IMR-90 (cell line): ENCODE results near the gene COL4A1. TPM values are rescaled to one million over a fixed set of nuclear protein-coding genes. Genes with fewer than 3 reads are reported as not detected.
A peak's percentile ranks its signal among the peaks of the same experiment; 100 is the strongest.

Experiments used
- ATAC-seq: fragments of 200-7000 bp; cut with Tn5 transposase; 2 replicates; pipeline ENCODE4 v1.9.1; 2020; ENCODE audit warnings: low read depth, mild to moderate bottlenecking, moderate library complexity
- BruUV-seq: library from RNA; stranded (reverse); fragments of 400-500 nt; replicated peaks from 2 replicates; lab custom pipeline; 2021; lab: Mats Ljungman, UMichigan
- CTCF ChIA-PET: fragments of 300-600 bp; formaldehyde crosslinking; extraction: SDS; loops from one replicate; lab custom pipeline; 2021; ENCODE audit warnings: antibody characterized with exemption; lab: Yijun Ruan, JAX
- POLR2A ChIA-PET: fragments of 300-600 bp; sonication (Branson Sonifier 250); formaldehyde crosslinking; loops from one replicate; lab custom pipeline; 2022; ENCODE audit warnings: antibody characterized with exemption; ENCODE audit not compliant: unreplicated experiment; lab: Charles Lee
- DNase-seq: peaks from one replicate; pipeline ENCODE4 v3.0.0; 2013
- H2AFZ ChIP-seq: replicated peaks from 2 replicates; pipeline ENCODE3; 2013; ENCODE audit warnings: low read length, mild to moderate bottlenecking; ENCODE audit not compliant: poor library complexity
- H2AK5ac ChIP-seq: 2 replicates; pipeline ENCODE4 v1.6.1; 2013; ENCODE audit warnings: low read depth, low read length, inconsistent platforms
- H2AK9ac ChIP-seq: replicated peaks from 2 replicates; pipeline ENCODE3; 2013; ENCODE audit warnings: mild to moderate bottlenecking, low read depth, low read length, moderate library complexity; ENCODE audit not compliant: poor library complexity
- H2BK120ac ChIP-seq: 2 replicates; pipeline ENCODE4 v1.6.1; 2013; ENCODE audit warnings: low read depth, low read length, inconsistent platforms
- H2BK15ac ChIP-seq: 3 replicates; pipeline ENCODE4 v1.6.1; 2013; ENCODE audit warnings: low read depth, low read length, inconsistent platforms
- H2BK20ac ChIP-seq: 2 replicates; pipeline ENCODE4 v1.6.1; 2013; ENCODE audit warnings: low read depth, mild to moderate bottlenecking, inconsistent platforms, low read length, moderate library complexity
- H2BK5ac ChIP-seq: 2 replicates; pipeline ENCODE4 v1.6.1; 2013; ENCODE audit warnings: mild to moderate bottlenecking, low read depth, low read length, inconsistent platforms; ENCODE audit not compliant: poor library complexity, severe bottlenecking
- H3K14ac ChIP-seq: replicated peaks from 2 replicates; pipeline ENCODE4 v1.6.1; 2013; ENCODE audit warnings: low read depth, low read length, inconsistent platforms
- H3K18ac ChIP-seq: 2 replicates; pipeline ENCODE4 v1.6.1; 2013; ENCODE audit warnings: low read depth, low read length, control low read depth
- H3K23ac ChIP-seq: 2 replicates; pipeline ENCODE4 v1.6.1; 2013; ENCODE audit warnings: low read depth, low read length, inconsistent platforms
- H3K27ac ChIP-seq: 2 replicates; pipeline ENCODE4 v1.5.1; 2013; ENCODE audit warnings: mild to moderate bottlenecking, control low read depth, low read length; ENCODE audit not compliant: insufficient read depth
- H3K27me3 ChIP-seq: 2 replicates; pipeline ENCODE4 v1.6.1; 2013; ENCODE audit warnings: low read length; ENCODE audit not compliant: control insufficient read depth, insufficient read depth
- H3K36me3 ChIP-seq: 2 replicates; pipeline ENCODE4 v1.6.1; 2013; ENCODE audit warnings: low read length, mixed read lengths; ENCODE audit not compliant: control insufficient read depth, insufficient read depth
- H3K4ac ChIP-seq: 2 replicates; pipeline ENCODE4 v1.6.1; 2013; ENCODE audit warnings: low read depth, low read length, inconsistent platforms
- H3K4me1 ChIP-seq: 2 replicates; pipeline ENCODE4 v1.6.1; 2013; ENCODE audit warnings: low read length, mixed read lengths; ENCODE audit not compliant: control insufficient read depth, insufficient read depth
- H3K4me2 ChIP-seq: 2 replicates; pipeline ENCODE4 v1.6.1; 2013; ENCODE audit warnings: low read depth, mild to moderate bottlenecking, control low read depth, low read length, moderate library complexity
- H3K4me3 ChIP-seq: 2 replicates; pipeline ENCODE4 v1.5.1; 2013; ENCODE audit warnings: low read depth, mild to moderate bottlenecking, control low read depth, low read length, moderate library complexity; ENCODE audit not compliant: insufficient read depth
- H3K56ac ChIP-seq: 2 replicates; pipeline ENCODE4 v1.6.1; 2013; ENCODE audit warnings: low read length, inconsistent platforms; ENCODE audit not compliant: insufficient read depth; ENCODE audit errors: extremely low read depth
- H3K79me1 ChIP-seq, 2 experiments: 2 replicates each; pipeline ENCODE4 v1.6.1; 2013; ENCODE audit warnings: low read length in 2 of 2, inconsistent platforms in 1 of 2, low read depth in 1 of 2
- H3K9ac ChIP-seq: 2 replicates; pipeline ENCODE4 v1.6.1; 2013; ENCODE audit warnings: low read depth, low read length, control low read depth
- H3K9me1 ChIP-seq: 2 replicates; pipeline ENCODE4 v1.6.1; 2013; ENCODE audit warnings: low read length, inconsistent platforms; ENCODE audit not compliant: insufficient read depth
- H3K9me3 ChIP-seq: 2 replicates; pipeline ENCODE4 v1.6.1; 2013; ENCODE audit warnings: low read length; ENCODE audit not compliant: control insufficient read depth, insufficient read depth
- H4K20me1 ChIP-seq: 2 replicates; pipeline ENCODE4 v1.6.1; 2013; ENCODE audit warnings: low read length, inconsistent platforms; ENCODE audit not compliant: insufficient read depth
- H4K5ac ChIP-seq: 2 replicates; pipeline ENCODE4 v1.6.1; 2013; ENCODE audit warnings: mild to moderate bottlenecking, low read depth, low read length, control low read depth
- H4K8ac ChIP-seq, 2 experiments: 2 replicates each; pipeline ENCODE4 v1.6.1; 2013; ENCODE audit warnings: low read depth in 2 of 2, low read length in 2 of 2, control low read depth in 1 of 2, inconsistent platforms in 1 of 2
- H4K91ac ChIP-seq: 2 replicates; pipeline ENCODE4 v1.6.1; 2013; ENCODE audit warnings: low read depth, low read length, inconsistent platforms; ENCODE audit not compliant: insufficient read depth
- BHLHE40 ChIP-seq: fragments of 150-350 bp; IDR thresholded peaks from 2 replicates; pipeline ENCODE4 v1.6.1; 2016; ENCODE audit warnings: mild to moderate bottlenecking, low read depth, low read length
- CEBPB ChIP-seq: IDR thresholded peaks from 2 replicates; pipeline ENCODE4 v1.6.1; 2012; ENCODE audit warnings: low read depth, low read length, improper control_type of control experiment
- CTCF ChIP-seq: conservative IDR thresholded peaks from 2 replicates; pipeline ENCODE4 v1.5.1; 2012; ENCODE audit warnings: mild to moderate bottlenecking, low read depth, low read length, improper control_type of control experiment
- ELK1 ChIP-seq: fragments of 150-350 bp; IDR thresholded peaks from 2 replicates; pipeline ENCODE4 v1.6.1; 2016; ENCODE audit warnings: low read depth, mild to moderate bottlenecking, low read length, moderate library complexity, borderline replicate concordance
- FOS ChIP-seq: fragments of 150-350 bp; IDR thresholded peaks from 2 replicates; pipeline ENCODE4 v1.6.1; 2016; ENCODE audit warnings: low read depth, low read length
- MAFK ChIP-seq: IDR thresholded peaks from 2 replicates; pipeline ENCODE4 v1.6.1; 2012; ENCODE audit warnings: low read depth, low read length, improper control_type of control experiment
- MAZ ChIP-seq: IDR thresholded peaks from 2 replicates; pipeline ENCODE4 v1.6.1; 2012; ENCODE audit warnings: low read depth, mild to moderate bottlenecking, low read length, improper control_type of control experiment, moderate library complexity, borderline replicate concordance
- MXI1 ChIP-seq: IDR thresholded peaks from 2 replicates; pipeline ENCODE4 v1.6.1; 2012; ENCODE audit warnings: low read depth, mild to moderate bottlenecking, low read length, moderate library complexity, borderline replicate concordance
- NFE2L2 ChIP-seq: fragments of 150-350 bp; IDR thresholded peaks from 2 replicates; pipeline ENCODE4 v1.6.1; 2016; ENCODE audit warnings: low read depth, mild to moderate bottlenecking, low read length
- POLR2A ChIP-seq: IDR thresholded peaks from 2 replicates; pipeline ENCODE4 v1.6.1; 2012; ENCODE audit warnings: mild to moderate bottlenecking, low read depth, low read length
- RAD21 ChIP-seq: IDR thresholded peaks from 2 replicates; pipeline ENCODE4 v1.6.1; 2012; ENCODE audit warnings: low read length, improper control_type of control experiment
- RCOR1 ChIP-seq: IDR thresholded peaks from 2 replicates; pipeline ENCODE4 v1.6.1; 2012; ENCODE audit warnings: mild to moderate bottlenecking, low read length, improper control_type of control experiment; ENCODE audit not compliant: insufficient replicate concordance
- RFX5 ChIP-seq: IDR thresholded peaks from 2 replicates; pipeline ENCODE4 v1.8.0; 2012; ENCODE audit warnings: low read depth, mild to moderate bottlenecking, low read length, moderate library complexity
- SMC3 ChIP-seq: fragments of 150-350 bp; IDR thresholded peaks from 2 replicates; pipeline ENCODE4 v1.6.1; 2016; ENCODE audit warnings: low read depth, mild to moderate bottlenecking, antibody characterized with exemption, low read length, moderate library complexity
- USF2 ChIP-seq: fragments of 150-350 bp; IDR thresholded peaks from 2 replicates; pipeline ENCODE4 v1.6.1; 2017; ENCODE audit warnings: mild to moderate bottlenecking, antibody characterized with exemption, low read length, low read depth
- WGBS, 2 experiments: methylation state at CpG; one replicate each; pipeline versions ENCODE4 v1.1.5 to v1.1.7; 2013; ENCODE audit warnings: missing lambda C conversion rate in 2 of 2; ENCODE audit not compliant: insufficient read length in 1 of 2; ENCODE audit errors: extremely low coverage in 2 of 2; 5-methylcytosine and 5-hydroxymethylcytosine counted together
- dilution Hi-C: fragments of 300-500 bp; cut with HindIII; formaldehyde crosslinking; loops from one replicate; pipeline ENCODE4 v1.14.3; 2018; ENCODE audit warnings: low sequenced_read_pairs; ENCODE audit not compliant: unreplicated experiment
- in situ Hi-C: fragments of 300-500 bp; cut with MboI; formaldehyde crosslinking; loops from 3 replicates; pipeline ENCODE4 v1.14.3; 2019; ENCODE audit warnings: low sequenced_read_pairs, inconsistent platforms, mixed read lengths
- intact Hi-C: fragments of 100-400 bp; cut with micrococcal nuclease; formaldehyde crosslinking; loops from 2 replicates; pipeline ENCODE4 v1.10.0; 2022
- polyA plus RNA-seq, 3 experiments: library from polyadenylated mRNA; depleted of rRNA; stranded (reverse); fragments of >200 nt; gene quantifications; 2 replicates each; pipeline ENCODE4 v1.2.3, GENCODE V29; 2012; ENCODE audit warnings: low replicate concordance in 1 of 3
- total RNA-seq: library from RNA; depleted of rRNA; stranded (reverse); fragments of >200 nt; gene quantifications from 2 replicates; pipeline ENCODE4 v1.2.3, GENCODE V29; 2012

The COL4A1 gene
- total and polyA plus RNA-seq, 2 of the 4 experiments (the other 2 are of a cell fraction) = 230 to 337 TPM

- H4K91ac ChIP-seq = no peak overlapping the region
- H3K36me3 ChIP-seq = no peaks in the 10 kb centered on the region
- no peak overlapping the region for H2AK5ac ChIP-seq
- no peak overlapping the region for H4K5ac ChIP-seq
- intact Hi-C loops (no loop called here), in situ Hi-C loops (loop anchor here (25.0 kb wide), 1 partner anchor 759 kb away; no protein-coding TSS in a partner anchor), dilution Hi-C loops (loop anchor here (25.0 kb wide), 1 partner anchor 334 kb away; the partner anchor contains the start of gene IRS2)
- H2AK9ac ChIP-seq = no peak overlapping the region
- no peaks in the 10 kb centered on the region for H3K79me1 ChIP-seq
- 0 out of 3 replicates have a peak overlapping the region, but pooled peaks have one; percentile 27 for H2BK15ac ChIP-seq
- no peaks in the 10 kb centered on the region for H3K9me3 ChIP-seq
- H3K27me3 ChIP-seq = no peaks in the 10 kb centered on the region
- H3K9me1 ChIP-seq = peaks cover 12% of the 10 kb centered on the region
- no peak overlapping the region for H3K23ac ChIP-seq
- no peak overlapping the region for H3K4me3 ChIP-seq
- no peak overlapping the region for H3K18ac ChIP-seq
- H2BK20ac ChIP-seq = no peak overlapping the region; the same call in 1 of the 2 replicates
- ATAC-seq (no peak), DNase-seq (no peak)
- H2BK5ac ChIP-seq = no peak overlapping the region
- 80% methylated on average over 2 of the region's 6 CpGs; no CpG with 5 or more reads in 1 of the 2 experiments for WGBS, 2 experiments
- no peak overlapping the region for H3K56ac ChIP-seq
- no peak overlapping the region for H3K14ac ChIP-seq
- no peak overlapping the region for H4K8ac ChIP-seq
- no peak overlapping the region for H3K4me2 ChIP-seq
- H2BK120ac ChIP-seq = no peak overlapping the region
- no peak overlapping the region; the same call in 1 of the 2 replicates for H3K4ac ChIP-seq
- no peak overlapping the region for H3K27ac ChIP-seq
- no TSS peak for BruUV-seq
- POLR2A ChIA-PET = no interaction called here
- H4K20me1 ChIP-seq = no peaks in the 10 kb centered on the region
- no peak overlapping the region for H3K9ac ChIP-seq
- peaks cover 8% of the 10 kb centered on the region for H3K4me1 ChIP-seq
- CTCF ChIA-PET = no interaction called here
- H2AFZ ChIP-seq = no peak overlapping the region
- TF ChIP-seq POLR2A (no peak), MAFK (no peak), CEBPB (no peak), RCOR1 (no peak), MXI1 (no peak), USF2 (no peak), NFE2L2 (no peak), BHLHE40 (no peak), ELK1 (no peak), FOS (no peak), CTCF (no peak), RAD21 (no peak), MAZ (no peak), RFX5 (no peak), SMC3 (no peak)
Observed at GRCh38 chr13:110121422-110122083, 185.4 kb downstream of the COL4A1 start.
